ENCODE results near the gene SYNGR3. TPM values are rescaled to one million over a fixed set of nuclear protein-coding genes. Genes with fewer than 3 reads are reported as not detected.

SYNGR3 gene
- total and polyA plus RNA-seq, 2 of the 13 experiments (the other 11 are each of a cell fraction or from before 2014, with no cell fraction given), result 0.97 to 5.7 TPM

- TF ChIP-seq FOXC1 (CRISPR knock-in tag; IDR thresholded peaks at IDR 0.05; ENCODE audit: borderline replicate concordance) (no peak; the same call in 1 of the 2 replicates), E2F5 (CRISPR knock-in tag; conservative IDR thresholded peaks at IDR 0.05) (no peak), ZNF703 (CRISPR knock-in tag; IDR thresholded peaks at IDR 0.05; ENCODE audit: borderline replicate concordance) (no peak), TRIM24 (CRISPR knock-in tag; IDR thresholded peaks at IDR 0.05) (no peak), ZNF776 (CRISPR knock-in tag; IDR thresholded peaks at IDR 0.05) (no peak; the same call in 1 of the 2 replicates), STAT6 (CRISPR knock-in tag; IDR thresholded peaks at IDR 0.05; ENCODE audit: borderline replicate concordance) (peak; percentile 51; the same call in 1 of the 2 replicates), POLR2AphosphoS2 (IDR thresholded peaks at IDR 0.05; ENCODE audit: low read depth, low read length) (no peak), ZNF296 (CRISPR knock-in tag; conservative IDR thresholded peaks at IDR 0.05) (no peak), MXD1 (CRISPR knock-in tag; IDR thresholded peaks at IDR 0.05) (no peak), ZNF646 (CRISPR knock-in tag; IDR thresholded peaks at IDR 0.05) (0 out of 2 replicates have a peak, but pooled peaks have one; percentile 32), ZC3H13 (CRISPR knock-in tag; IDR thresholded peaks at IDR 0.05) (peak; percentile 78), ZNF484 (CRISPR knock-in tag; IDR thresholded peaks at IDR 0.05; ENCODE audit: borderline replicate concordance, low read depth) (no peak), ZNF138 (CRISPR knock-in tag; IDR thresholded peaks at IDR 0.05; ENCODE audit: low read depth) (no peak), PHF20 (CRISPR knock-in tag; IDR thresholded peaks at IDR 0.05) (no peak)
Observed at GRCh38 chr16:2039274-2040031, 49.7 kb downstream of the SYNGR3 start (continued).

All from HepG2 (cell line).